ENCODE results near the gene TNIP3. TPM values are rescaled to one million over a fixed set of nuclear protein-coding genes. Genes with fewer than 3 reads are reported as not detected.
A peak's percentile ranks its signal among the peaks of the same experiment; 100 is the strongest.

The TNIP3 gene
- total and polyA plus RNA-seq, 2 of the 4 experiments (the other 2 are of a cell fraction), result 0.10 to 0.18 TPM

DNA sequence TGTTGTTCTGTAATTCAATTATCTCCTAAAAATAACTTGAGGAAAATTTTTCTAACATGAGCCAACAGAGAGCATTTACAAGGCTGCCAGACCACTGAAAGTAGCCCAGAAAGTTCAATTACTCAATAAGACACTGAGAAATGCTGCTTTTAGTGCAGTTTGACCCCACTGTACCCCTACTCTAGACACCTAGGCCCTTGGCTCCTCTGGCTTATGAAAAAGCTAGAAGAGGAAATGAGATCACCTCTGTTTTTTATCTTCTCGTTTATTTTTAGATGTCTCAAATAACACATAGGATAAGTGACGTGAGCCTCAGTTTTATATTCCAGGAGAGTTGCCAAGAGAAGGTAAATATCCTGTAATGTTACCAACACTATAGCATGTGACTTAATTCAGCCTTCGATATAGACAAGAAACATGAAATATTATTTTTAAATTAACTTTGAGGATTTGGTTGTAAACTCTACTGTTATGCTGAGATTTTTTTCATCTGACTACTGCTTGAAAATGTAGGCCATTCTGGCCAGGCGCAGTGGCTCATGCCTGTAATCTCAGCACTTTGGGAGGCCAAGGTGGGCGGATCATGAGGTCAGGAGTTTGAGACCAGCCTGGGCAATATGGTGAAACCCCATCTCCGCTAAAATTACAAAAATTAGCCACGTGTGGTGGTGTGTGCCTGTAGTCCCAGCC is 24.4 kb downstream of the TNIP3 start:
- Histone ChIP-seq H2BK5ac (ENCODE audit: low read depth, low read length, poor library complexity, severe bottlenecking) (peak overlapping the region; percentile 69), H2BK20ac (ENCODE audit: low read depth, low read length) (peak overlapping the region; percentile 90; the same call in 1 of the 2 replicates), H3K79me1 (ENCODE audit: low read depth in 1 of 2, low read length in 2 of 2) (no peaks in the 10 kb centered on the region), H3K4me3 (ENCODE audit: insufficient read depth, low read depth, low read length) (no peak overlapping the region), H4K20me1 (ENCODE audit: insufficient read depth, low read length) (no peaks in the 10 kb centered on the region), H3K23ac (ENCODE audit: low read depth, low read length) (peak overlapping the region; percentile 39; the same call in 1 of the 2 replicates), H3K36me3 (ENCODE audit: control insufficient read depth, insufficient read depth, low read length) (no peaks in the 10 kb centered on the region), H4K5ac (ENCODE audit: low read depth, low read length) (no peak overlapping the region), H2AFZ (replicated peaks; ENCODE audit: low read length, poor library complexity) (peak overlapping the region; percentile 47), H3K9ac (ENCODE audit: low read depth, low read length) (no peak overlapping the region), H2AK9ac (replicated peaks; ENCODE audit: low read depth, low read length, poor library complexity) (no peak overlapping the region), H3K4me1 (ENCODE audit: control insufficient read depth, insufficient read depth, low read length) (peaks cover 5% of the 10 kb centered on the region), H3K9me3 (ENCODE audit: control insufficient read depth, insufficient read depth, low read length) (no peaks in the 10 kb centered on the region), H3K4me2 (ENCODE audit: low read depth, low read length) (peak overlapping the region; percentile 58; the same call in 1 of the 2 replicates), H3K4ac (ENCODE audit: low read depth, low read length) (peak overlapping the region; percentile 72; the same call in 1 of the 2 replicates), H4K8ac (ENCODE audit: low read depth in 2 of 2, low read length in 2 of 2) (peak overlapping the region in 1 of 2 experiments; percentile 61; a peak in 1 of 4 replicates), H2AK5ac (ENCODE audit: low read depth, low read length) (peak overlapping the region; percentile 72), H3K56ac (ENCODE audit: extremely low read depth, insufficient read depth, low read length) (no peak overlapping the region), H2BK15ac (ENCODE audit: low read depth, low read length) (no peak overlapping the region), H3K14ac (replicated peaks; ENCODE audit: low read depth, low read length) (no peak overlapping the region; the same call in 1 of the 2 replicates), H4K91ac (ENCODE audit: insufficient read depth, low read depth, low read length) (no peak overlapping the region), H3K27me3 (ENCODE audit: control insufficient read depth, insufficient read depth, low read length) (no peaks in the 10 kb centered on the region), H2BK120ac (ENCODE audit: low read depth, low read length) (peak overlapping the region; percentile 84; the same call in 1 of the 2 replicates), H3K18ac (ENCODE audit: low read depth, low read length) (peak overlapping the region; percentile 18; the same call in 1 of the 2 replicates), H3K9me1 (ENCODE audit: insufficient read depth, low read length) (peaks cover 4% of the 10 kb centered on the region; the same call in 1 of the 2 replicates), H3K27ac (ENCODE audit: insufficient read depth, low read length) (peak overlapping the region; percentile 35; the same call in 1 of the 2 replicates)
- DNase-seq (peak; percentile 89), ATAC-seq (ENCODE audit: low read depth) (peak; percentile 62)
- no TSS peak for BruUV-seq (replicated peaks)
- intact Hi-C loops (cut with micrococcal nuclease) (no loop called here), dilution Hi-C loops (cut with HindIII; ENCODE audit: low sequenced_read_pairs, unreplicated experiment) (no loop called here), in situ Hi-C loops (cut with MboI; ENCODE audit: low sequenced_read_pairs) (no loop called here)
- ChIA-PET POLR2A (ENCODE audit: unreplicated experiment) (no interaction called here), CTCF (no interaction called here)
- WGBS, 2 experiments (ENCODE audit: extremely low coverage in 2 of 2, insufficient read length in 1 of 2), result no CpG with 5 or more reads among the region's 7 CpGs
- TF ChIP-seq, protein P1, sequence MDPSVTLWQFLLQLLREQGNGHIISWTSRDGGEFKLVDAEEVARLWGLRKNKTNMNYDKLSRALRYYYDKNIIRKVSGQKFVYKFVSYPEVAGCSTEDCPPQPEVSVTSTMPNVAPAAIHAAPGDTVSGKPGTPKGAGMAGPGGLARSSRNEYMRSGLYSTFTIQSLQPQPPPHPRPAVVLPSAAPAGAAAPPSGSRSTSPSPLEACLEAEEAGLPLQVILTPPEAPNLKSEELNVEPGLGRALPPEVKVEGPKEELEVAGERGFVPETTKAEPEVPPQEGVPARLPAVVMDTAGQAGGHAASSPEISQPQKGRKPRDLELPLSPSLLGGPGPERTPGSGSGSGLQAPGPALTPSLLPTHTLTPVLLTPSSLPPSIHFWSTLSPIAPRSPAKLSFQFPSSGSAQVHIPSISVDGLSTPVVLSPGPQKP (IDR thresholded peaks at IDR 0.05; ENCODE audit: borderline replicate concordance, low read depth, low read length), result no peak
